CD8-positive, alpha-beta memory T cell (primary cell): Measurements from ENCODE around the gene GPC6. TPM values are rescaled to one million over a fixed set of nuclear protein-coding genes. Genes with fewer than 3 reads are reported as not detected.

Source experiments
- CTCF ChIA-PET: fragments of 350-600 bp; sonication (Branson Sonifier 250); formaldehyde crosslinking; loops from one replicate; lab custom pipeline; 2021; ENCODE audit warnings: antibody characterized with exemption; lab: Charles Lee
- POLR2A ChIA-PET: fragments of 350-600 bp; sonication (Branson Sonifier 250); formaldehyde crosslinking; loops from one replicate; lab custom pipeline; 2021; ENCODE audit warnings: antibody characterized with exemption; lab: Charles Lee
- DNase-seq, 5 donors: peaks; one replicate each; pipeline versions ENCODE4 v3.0.0 to v3.0.0-alpha.2; 2020 to 2022; ENCODE audit warnings: mixed read lengths in 1 of 5
- H3K27ac ChIP-seq: one replicate; pipeline ENCODE4 v1.7.0; 2013; ENCODE audit warnings: low read depth, mild to moderate bottlenecking, low read length, moderate library complexity
- H3K27me3 ChIP-seq: 2 replicates; pipeline ENCODE4 v1.7.0; 2013; ENCODE audit warnings: low read length, mild to moderate bottlenecking; ENCODE audit not compliant: insufficient read depth, poor library complexity, severe bottlenecking
- H3K36me3 ChIP-seq: 2 replicates; pipeline ENCODE4 v1.7.0; 2013; ENCODE audit warnings: mild to moderate bottlenecking, low read length, moderate library complexity; ENCODE audit not compliant: insufficient read depth
- H3K4me1 ChIP-seq: 2 replicates; pipeline ENCODE4 v1.7.0; 2013; ENCODE audit warnings: mild to moderate bottlenecking, low read length, moderate library complexity; ENCODE audit not compliant: insufficient read depth
- H3K4me3 ChIP-seq: 2 replicates; pipeline ENCODE4 v1.7.0; 2013; ENCODE audit warnings: mild to moderate bottlenecking, low read length
- H3K9me3 ChIP-seq: 2 replicates; pipeline ENCODE4 v1.7.0; 2013; ENCODE audit warnings: mild to moderate bottlenecking, low read length
- H3K27ac Mint-ChIP-seq, 8 donors: one replicate each; pipeline ENCODE4 v1.8.0; 2020 to 2021; ENCODE audit warnings: mixed read lengths in 8 of 8, mild to moderate bottlenecking in 6 of 8, inconsistent platforms in 3 of 8, moderate library complexity in 3 of 8
- H3K27me3 Mint-ChIP-seq, 2 donors: one replicate each; pipeline ENCODE4 v1.8.0; 2020 to 2021; ENCODE audit warnings: mixed read lengths in 2 of 2, mild to moderate bottlenecking in 1 of 2, moderate library complexity in 1 of 2
- H3K36me3 Mint-ChIP-seq, 3 donors: one replicate each; pipeline ENCODE4 v1.8.0; 2020 to 2021; ENCODE audit warnings: mixed read lengths in 3 of 3, inconsistent platforms in 1 of 3, mild to moderate bottlenecking in 1 of 3
- H3K4me1 Mint-ChIP-seq, 3 donors: one replicate each; pipeline ENCODE4 v1.8.0; 2020 to 2021; ENCODE audit warnings: mixed read lengths in 3 of 3, inconsistent platforms in 1 of 3, mild to moderate bottlenecking in 1 of 3
- H3K4me3 Mint-ChIP-seq, 7 donors: one replicate each; pipeline ENCODE4 v1.8.0; 2020 to 2021; ENCODE audit warnings: mixed read lengths in 7 of 7, mild to moderate bottlenecking in 6 of 7, moderate library complexity in 4 of 7, inconsistent platforms in 2 of 7
- H3K9me3 Mint-ChIP-seq, 5 donors: one replicate each; pipeline ENCODE4 v1.8.0; 2020 to 2022; ENCODE audit warnings: mixed read lengths in 5 of 5, mild to moderate bottlenecking in 3 of 5, moderate library complexity in 2 of 5, inconsistent platforms in 1 of 5
- polyA plus RNA-seq: library from polyadenylated mRNA; unstranded; fragments of 300-500 nt; fragmentation: Illumina TruSeq; gene quantifications from one replicate; pipeline ENCODE4 v1.2.3, GENCODE V29; 2021
- total RNA-seq, 2 experiments: library from RNA; stranded (reverse); gene quantifications; one replicate each; pipeline ENCODE4 v1.2.3, GENCODE V29; 2021

GPC6 gene
- total and polyA plus RNA-seq, 3 experiments from 2014 or later = not detected

DNA sequence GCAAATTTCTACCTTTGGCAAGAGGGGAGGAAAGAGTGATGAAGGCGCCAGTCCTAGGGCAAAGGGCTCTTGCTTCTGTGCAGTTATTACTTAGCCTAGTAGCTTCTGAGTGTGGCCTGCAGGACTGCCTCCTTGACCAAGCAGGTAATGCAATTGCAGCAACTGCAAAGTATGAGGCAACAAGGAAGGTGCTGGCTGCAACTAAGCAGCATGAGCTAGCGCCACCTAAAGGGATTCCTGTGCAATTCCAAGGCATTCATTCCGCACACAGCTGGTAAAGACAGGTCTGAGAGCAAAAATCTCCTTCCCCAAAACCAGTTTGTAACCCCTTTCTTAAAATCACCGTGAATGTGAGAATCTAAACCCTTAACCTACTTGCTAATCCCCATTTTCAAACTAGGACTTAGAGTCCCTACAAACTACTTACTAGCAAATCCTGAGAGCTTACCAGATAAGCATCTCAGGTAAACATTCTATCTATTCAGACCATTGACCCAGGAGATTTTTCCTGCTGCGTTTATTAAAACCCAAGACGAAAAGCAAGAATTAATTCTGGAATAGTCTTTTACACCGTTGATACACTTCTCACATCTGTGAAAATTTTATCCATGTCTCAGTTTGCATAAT lies 1190.0 kb downstream of the GPC6 start:
- Mint-ChIP-seq H3K4me3 (no peak overlapping the region), H3K36me3 (peaks cover 0 to 4% (median 0%) of the 10 kb centered on the region in 3 donors), H3K4me1 (peaks cover 9 to 13% (median 9%) of the 10 kb centered on the region in 3 donors), H3K27me3 (peaks cover 16 to 41% of the 10 kb centered on the region in 2 donors), H3K9me3 (peaks cover 3 to 11% (median 6%) of the 10 kb centered on the region in 5 donors), H3K27ac (no peak overlapping the region)
- no peak for DNase-seq
- H3K27ac ChIP-seq = no peak overlapping the region
- H3K27me3 ChIP-seq = no peaks in the 10 kb centered on the region
- no peak overlapping the region for H3K4me3 ChIP-seq
- peaks cover 20% of the 10 kb centered on the region for H3K4me1 ChIP-seq
- no peaks in the 10 kb centered on the region for H3K9me3 ChIP-seq
- H3K36me3 ChIP-seq = no peaks in the 10 kb centered on the region
- CTCF ChIA-PET = no interaction called here
- POLR2A ChIA-PET = no interaction called here

DNA sequence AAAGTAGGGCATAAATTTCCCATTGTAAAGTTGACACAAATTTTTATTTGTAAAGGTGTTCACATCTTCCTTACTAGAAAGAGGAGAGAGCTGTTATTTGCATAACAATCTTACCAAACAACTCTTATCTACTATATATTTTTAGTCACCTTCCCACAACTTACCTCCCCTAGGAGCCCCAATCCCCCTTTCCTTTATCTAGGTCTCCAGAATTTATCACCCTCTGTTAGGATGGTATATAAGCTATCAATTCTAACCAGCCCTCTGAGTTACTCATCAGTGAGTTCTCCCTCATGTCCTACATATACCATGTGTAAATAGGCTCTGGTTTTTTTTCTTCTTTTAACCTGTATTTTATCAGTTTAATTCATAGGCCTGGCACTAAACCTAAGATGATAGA lies 1190.7 kb downstream of the GPC6 start:
- ChIA-PET POLR2A (no interaction called here), CTCF (no interaction called here)
- peaks cover 0 to 4% (median 0%) of the 10 kb centered on the region in 3 donors for H3K36me3 Mint-ChIP-seq

GRCh38 chr13:94419304-94419924 lies 1192.8 kb downstream of the GPC6 start:
- Histone ChIP-seq H3K9me3 (no peaks in the 10 kb centered on the region), H3K4me1 (peaks cover 20% of the 10 kb centered on the region), H3K27ac (no peak overlapping the region), H3K36me3 (no peaks in the 10 kb centered on the region), H3K27me3 (no peaks in the 10 kb centered on the region), H3K4me3 (no peak overlapping the region)
- Mint-ChIP-seq H3K36me3 (peaks cover 0 to 4% (median 0%) of the 10 kb centered on the region in 3 donors), H3K27me3 (peaks cover 10 to 26% of the 10 kb centered on the region in 2 donors), H3K27ac (peak overlapping the region in 1 of 8 donors; percentile 21), H3K4me1 (peaks cover 9 to 13% (median 9%) of the 10 kb centered on the region in 3 donors), H3K4me3 (peak overlapping the region in 1 of 7 donors; percentile 31), H3K9me3 (peaks cover 3 to 11% (median 6%) of the 10 kb centered on the region in 5 donors)
- CTCF ChIA-PET = no interaction called here
- peak in 1 of 5 donors; percentile 39 for DNase-seq
- POLR2A ChIA-PET = no interaction called here

More for the DNA sequence above, 1190.7 kb downstream of the GPC6 start:
- Histone ChIP-seq H3K4me3 (no peak overlapping the region), H3K36me3 (no peaks in the 10 kb centered on the region), H3K4me1 (peaks cover 20% of the 10 kb centered on the region), H3K9me3 (no peaks in the 10 kb centered on the region), H3K27ac (no peak overlapping the region), H3K27me3 (no peaks in the 10 kb centered on the region)
- Mint-ChIP-seq H3K4me1 (peaks cover 9 to 13% (median 9%) of the 10 kb centered on the region in 3 donors), H3K9me3 (peaks cover 3 to 11% (median 6%) of the 10 kb centered on the region in 5 donors), H3K27ac (no peak overlapping the region), H3K27me3 (peaks cover 10 to 36% of the 10 kb centered on the region in 2 donors), H3K4me3 (no peak overlapping the region)
- DNase-seq = no peak

- CTCF ChIA-PET = no interaction called here
- peaks cover 20% of the 10 kb centered on the region for H3K4me1 ChIP-seq
- no peaks in the 10 kb centered on the region for H3K36me3 ChIP-seq
- no peak overlapping the region for H3K4me3 ChIP-seq
- DNase-seq = no peak
- H3K36me3 Mint-ChIP-seq = peaks cover 0 to 4% (median 0%) of the 10 kb centered on the region in 3 donors
- no peak overlapping the region for H3K27ac ChIP-seq
- H3K9me3 ChIP-seq = no peaks in the 10 kb centered on the region
- H3K27ac Mint-ChIP-seq = peak overlapping the region in 1 of 8 donors; percentile 4
- no peak overlapping the region for H3K4me3 Mint-ChIP-seq
- peaks cover 3 to 11% (median 6%) of the 10 kb centered on the region in 5 donors for H3K9me3 Mint-ChIP-seq
- peaks cover 10 to 27% of the 10 kb centered on the region in 2 donors for H3K27me3 Mint-ChIP-seq
- H3K27me3 ChIP-seq = no peaks in the 10 kb centered on the region
- POLR2A ChIA-PET = no interaction called here
- H3K4me1 Mint-ChIP-seq = peaks cover 9 to 13% (median 9%) of the 10 kb centered on the region in 3 donors
These were observed 1193.3 kb downstream of the GPC6 start for GRCh38 chr13:94419925-94420305.

DNA sequence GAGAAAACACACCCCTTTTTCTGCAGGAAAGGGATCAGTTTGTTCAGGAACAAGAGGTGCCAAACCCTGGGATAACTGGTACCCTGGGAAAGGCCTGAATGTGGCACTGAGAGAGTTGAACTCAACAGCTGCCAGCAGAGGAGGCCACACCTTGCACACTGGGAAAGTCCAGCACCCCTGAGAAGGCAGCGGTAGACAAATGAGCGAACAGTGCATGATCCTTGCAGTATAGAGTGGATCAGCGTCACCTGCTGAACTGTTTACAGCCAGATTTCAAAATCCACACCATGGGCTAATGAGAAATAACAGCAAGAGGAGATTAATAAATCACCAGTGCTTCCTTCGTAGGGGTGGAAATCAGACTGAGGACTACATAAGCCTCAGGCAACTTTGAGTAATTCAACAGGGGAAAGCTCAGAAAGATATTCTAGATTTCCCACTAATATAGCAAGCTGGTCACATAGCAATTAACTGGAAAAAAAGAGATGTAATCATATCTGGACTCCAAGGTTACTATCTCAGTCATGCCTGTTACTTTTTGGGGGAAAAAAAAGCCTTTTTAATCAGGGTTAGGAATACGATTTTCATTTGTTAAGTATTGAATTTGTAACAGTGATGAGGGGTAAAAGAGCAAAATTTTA lies 1200.8 kb downstream of the GPC6 start:
- H3K9me3 Mint-ChIP-seq = no peaks in the 10 kb centered on the region
- no peak overlapping the region for H3K4me3 ChIP-seq

GRCh38 chr13:94431574-94431973 lies 1205.0 kb downstream of the GPC6 start:
- POLR2A ChIA-PET = no interaction called here
- Mint-ChIP-seq H3K4me1 (no peaks in the 10 kb centered on the region), H3K27ac (no peak overlapping the region), H3K9me3 (no peaks in the 10 kb centered on the region), H3K36me3 (no peaks in the 10 kb centered on the region), H3K4me3 (no peak overlapping the region), H3K27me3 (peaks cover 0 to 8% of the 10 kb centered on the region in 2 donors)
- CTCF ChIA-PET = interaction anchor here (7.7 kb wide), 1 partner anchor 186 kb away, joined by 161 read pairs; no protein-coding TSS in a partner anchor
- Histone ChIP-seq H3K9me3 (no peaks in the 10 kb centered on the region), H3K27me3 (no peaks in the 10 kb centered on the region), H3K4me1 (no peaks in the 10 kb centered on the region), H3K27ac (no peak overlapping the region), H3K36me3 (no peaks in the 10 kb centered on the region), H3K4me3 (no peak overlapping the region)
- no peak for DNase-seq

More for the DNA sequence above, 1200.8 kb downstream of the GPC6 start:
- Histone ChIP-seq H3K27me3 (no peaks in the 10 kb centered on the region), H3K36me3 (no peaks in the 10 kb centered on the region), H3K4me1 (no peaks in the 10 kb centered on the region), H3K27ac (no peak overlapping the region), H3K9me3 (no peaks in the 10 kb centered on the region)
- Mint-ChIP-seq H3K4me1 (no peaks in the 10 kb centered on the region), H3K27ac (no peak overlapping the region), H3K27me3 (peaks cover 5 to 12% of the 10 kb centered on the region in 2 donors), H3K36me3 (no peaks in the 10 kb centered on the region), H3K4me3 (no peak overlapping the region)
- POLR2A ChIA-PET = no interaction called here
- CTCF ChIA-PET = interaction anchor here (0.7 kb wide), 1 partner anchor 191 kb away, joined by 3 read pairs; no protein-coding TSS in a partner anchor
- DNase-seq = no peak

GRCh38 chr13:94431987-94432386 lies 1205.4 kb downstream of the GPC6 start:
- Histone ChIP-seq H3K9me3 (no peaks in the 10 kb centered on the region), H3K4me1 (no peaks in the 10 kb centered on the region), H3K27me3 (no peaks in the 10 kb centered on the region), H3K27ac (no peak overlapping the region), H3K4me3 (no peak overlapping the region), H3K36me3 (no peaks in the 10 kb centered on the region)
- POLR2A ChIA-PET = no interaction called here
- H3K4me1 Mint-ChIP-seq = no peaks in the 10 kb centered on the region
- H3K36me3 Mint-ChIP-seq = no peaks in the 10 kb centered on the region
- no peak overlapping the region for H3K4me3 Mint-ChIP-seq
- peak overlapping the region in 1 of 8 donors; percentile 65 for H3K27ac Mint-ChIP-seq
- CTCF ChIA-PET = interaction anchor here (7.7 kb wide), 1 partner anchor 186 kb away, joined by 161 read pairs; no protein-coding TSS in a partner anchor
- DNase-seq = no peak
- H3K9me3 Mint-ChIP-seq = no peaks in the 10 kb centered on the region
- H3K27me3 Mint-ChIP-seq = peaks cover 0 to 8% of the 10 kb centered on the region in 2 donors
